ENCODE data around the gene SPSB1. TPM values are rescaled to one million over a fixed set of nuclear protein-coding genes. Genes with fewer than 3 reads are reported as not detected.

Gene SPSB1
- total RNA-seq, 1 experiment from 2014 or later, result 2.9 TPM

- Mint-ChIP-seq H3K4me1 (peaks cover 30 to 39% of the 10 kb centered on the region in 2 experiments), H3K4me3 (no peak overlapping the region), H3K27me3 (ENCODE audit: low read depth) (peaks cover 9% of the 10 kb centered on the region), H3K9me3 (no peaks in the 10 kb centered on the region; a peak in 1 of 5 replicates), H3K27ac (no peak overlapping the region; a peak in 1 of 7 replicates), H3K36me3 (ENCODE audit: insufficient read depth in 1 of 3, low read depth in 3 of 3) (no peaks in the 10 kb centered on the region; a peak in 1 of 7 replicates)
- H2BK20ac ChIP-seq (ENCODE audit: low read depth, low read length, poor library complexity, severe bottlenecking), result no peak overlapping the region
- no peak overlapping the region for H3K56ac ChIP-seq (ENCODE audit: insufficient read length, low read depth, low read length)
- no peaks in the 10 kb centered on the region; the same call in 1 of the 2 replicates for H3K4me1 ChIP-seq (ENCODE audit: insufficient read depth, low read length)
- no peak for DNase-seq
- H3K4ac ChIP-seq (ENCODE audit: low read depth, low read length), result no peak overlapping the region
- H3K79me1 ChIP-seq (ENCODE audit: insufficient read depth, low read depth, low read length, poor library complexity, severe bottlenecking), result no peaks in the 10 kb centered on the region
- H3K4me2 ChIP-seq (ENCODE audit: insufficient read depth, insufficient read length, low read length), result no peak overlapping the region
- H2BK5ac ChIP-seq (ENCODE audit: insufficient read length, low read length), result no peak overlapping the region
- WGBS (ENCODE audit: extremely low coverage, insufficient read length, low lambda C conversion rate), result no CpG with 5 or more reads among the region's 12 CpGs
- no peak overlapping the region for H3K27ac ChIP-seq (ENCODE audit: insufficient read length, low read depth, low read length)
- H3K27me3 ChIP-seq (ENCODE audit: insufficient read depth, low read length), result no peaks in the 10 kb centered on the region
- H3K14ac ChIP-seq (ENCODE audit: insufficient read depth, low read length), result no peak overlapping the region
- H3K79me2 ChIP-seq (ENCODE audit: insufficient read depth, low read length), result no peaks in the 10 kb centered on the region
- no peak overlapping the region for H2BK15ac ChIP-seq (ENCODE audit: low read depth, low read length)
- no peak overlapping the region for H4K91ac ChIP-seq (ENCODE audit: insufficient read length, low read depth, low read length)
- H4K8ac ChIP-seq (replicated peaks; ENCODE audit: insufficient read length, low read depth, low read length), result no peak overlapping the region
- H4K5ac ChIP-seq (ENCODE audit: insufficient read length, low read depth, low read length), result no peak overlapping the region
- H2AFZ ChIP-seq (ENCODE audit: low read length), result no peak overlapping the region
- no peak overlapping the region for H2BK120ac ChIP-seq (ENCODE audit: low read depth, low read length, poor library complexity, severe bottlenecking)
- H2BK12ac ChIP-seq (ENCODE audit: insufficient read length, low read depth, low read length), result no peak overlapping the region
- H3K23me2 ChIP-seq (ENCODE audit: insufficient read length, low read depth, low read length, poor library complexity, severe bottlenecking), result no peaks in the 10 kb centered on the region
- H3K23ac ChIP-seq (ENCODE audit: insufficient read length, low read depth, low read length), result no peak overlapping the region
- H3T11ph ChIP-seq (ENCODE audit: low read length), result no peak overlapping the region
- no peak overlapping the region for H2AK5ac ChIP-seq (ENCODE audit: insufficient read length, low read length)
- no peak overlapping the region for H3K18ac ChIP-seq (ENCODE audit: insufficient read length, low read depth, low read length)
- no peak for TF ChIP-seq CTCF (conservative IDR thresholded peaks at IDR 0.05)
- H4K20me1 ChIP-seq (ENCODE audit: control insufficient read depth, insufficient read depth, insufficient read length), result no peaks in the 10 kb centered on the region
- no peaks in the 10 kb centered on the region for H3K9me3 ChIP-seq (ENCODE audit: control insufficient read depth, low read depth, low read length)
- H3K9ac ChIP-seq (ENCODE audit: extremely low read depth, insufficient read length, low read length), result no peak overlapping the region
These were observed 17.1 kb upstream of the SPSB1 start for GRCh38 chr1:9275567-9276034.

All from H9 (cell line).